GM19467 (cell line): ENCODE measurements around the gene CDH1.

ENCODE experiments used
- ATAC-seq: cut with Tn5 transposase; IDR thresholded peaks from one replicate; pipeline ENCODE4 v1.9.1; 2021; ENCODE audit warnings: mild to moderate bottlenecking, moderate library complexity; ENCODE audit not compliant: unreplicated experiment

Gene CDH1

DNA sequence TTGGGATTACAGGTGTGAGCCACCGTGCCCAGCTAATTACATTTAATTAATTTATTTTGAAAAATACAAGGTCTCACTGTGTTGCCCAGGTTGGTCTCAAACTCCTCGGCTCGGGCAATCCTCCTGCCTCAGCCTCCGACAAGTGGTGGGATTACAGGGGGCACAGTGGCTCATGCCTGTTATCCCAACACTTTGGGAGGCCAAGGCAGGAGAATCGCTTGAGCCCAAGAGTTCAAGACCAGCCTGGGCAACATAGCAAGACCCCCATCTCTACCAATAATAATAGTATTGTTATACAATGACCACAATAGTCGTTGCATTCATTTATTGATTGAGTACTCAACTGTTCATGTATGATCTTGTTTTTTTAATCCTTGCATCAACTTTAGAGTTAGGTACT is 22.0 kb downstream of the CDH1 start:
- no peak for ATAC-seq

DNA sequence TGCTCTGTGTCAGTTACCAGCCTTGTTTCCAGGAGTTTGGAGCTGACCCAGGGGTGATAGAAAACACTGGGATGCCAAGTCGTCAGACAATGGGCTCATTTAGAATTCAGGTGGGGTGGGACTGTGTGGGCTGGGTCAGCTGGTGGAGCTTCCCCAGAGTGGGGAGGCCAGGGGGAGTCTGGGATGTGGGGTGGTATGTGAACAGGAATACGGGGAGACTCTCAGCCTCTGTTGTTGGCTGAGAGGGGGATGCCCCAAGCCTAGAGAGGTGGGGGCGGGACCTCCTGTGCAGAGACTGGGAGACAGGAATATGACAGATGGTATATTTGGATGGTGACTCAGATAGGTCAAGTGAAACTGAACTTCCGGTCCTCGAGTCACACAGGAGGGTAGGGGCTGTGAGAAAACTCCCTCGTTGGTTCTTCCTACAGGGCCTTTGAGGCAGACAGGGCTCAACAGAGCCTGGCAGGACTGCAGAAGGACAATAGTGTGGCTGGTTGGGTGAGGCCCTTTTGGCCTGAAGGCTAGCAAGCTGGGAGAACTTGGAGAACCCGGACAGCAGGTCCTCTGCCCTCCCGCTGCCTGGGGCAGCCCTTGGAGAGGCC is 23.7 kb downstream of the CDH1 start:
- ATAC-seq = no peak

DNA sequence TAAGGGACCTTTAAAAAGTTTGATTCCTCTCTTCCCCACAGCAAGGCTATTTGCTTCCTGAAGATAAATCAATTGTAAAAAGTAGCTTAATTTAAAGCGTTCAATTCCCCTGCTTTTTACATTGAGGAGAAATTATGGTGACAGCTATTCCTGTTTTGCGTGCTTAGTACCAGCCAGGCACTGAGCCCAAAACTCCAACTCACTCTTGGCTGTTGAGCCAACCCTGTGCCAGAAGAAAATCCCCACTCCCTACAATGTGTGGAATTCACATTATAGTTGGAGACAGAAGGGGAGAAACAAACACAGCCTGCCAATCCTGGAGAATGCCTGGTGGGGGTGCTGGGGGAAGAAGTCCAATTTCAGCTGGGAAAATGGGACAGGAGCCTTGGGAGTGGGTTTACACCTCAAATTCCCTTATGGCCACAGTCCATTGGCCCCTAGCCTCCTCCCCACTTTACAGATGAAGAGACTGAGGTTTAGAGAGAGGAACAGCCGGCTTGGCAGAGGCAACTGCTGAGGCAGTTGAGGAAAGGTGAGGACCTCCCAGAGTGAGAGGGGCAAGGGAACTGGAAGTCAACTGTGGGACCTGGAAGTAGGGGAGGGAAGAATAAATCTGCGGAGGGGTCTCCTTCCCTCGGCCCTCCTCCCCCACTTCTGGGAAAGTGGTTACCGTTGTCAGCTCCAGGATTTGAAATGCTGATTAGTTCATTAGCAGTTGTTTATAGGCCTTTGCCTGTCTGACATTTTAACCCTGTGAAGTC is 26.1 kb downstream of the CDH1 start:
- no peak for ATAC-seq

DNA sequence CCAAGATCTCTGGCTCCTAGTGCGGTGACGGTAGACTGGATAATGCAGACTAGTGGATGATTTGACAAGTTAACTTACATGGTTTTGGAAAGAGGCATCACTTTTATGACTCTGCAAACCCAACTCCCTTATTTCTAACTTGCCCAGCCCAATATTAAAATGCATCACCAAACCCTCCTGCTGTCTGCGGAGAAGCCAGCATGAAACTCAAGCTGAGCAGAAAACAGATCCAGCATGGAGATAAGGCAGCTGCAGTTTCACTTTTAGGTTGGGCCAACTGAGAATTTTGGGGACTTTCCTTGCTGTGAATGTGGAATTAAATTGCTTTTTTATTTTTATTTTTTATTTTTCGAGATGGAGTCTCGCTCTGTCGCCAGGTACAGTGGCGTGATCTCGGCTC is 27.8 kb downstream of the CDH1 start:
- no peak for ATAC-seq

DNA sequence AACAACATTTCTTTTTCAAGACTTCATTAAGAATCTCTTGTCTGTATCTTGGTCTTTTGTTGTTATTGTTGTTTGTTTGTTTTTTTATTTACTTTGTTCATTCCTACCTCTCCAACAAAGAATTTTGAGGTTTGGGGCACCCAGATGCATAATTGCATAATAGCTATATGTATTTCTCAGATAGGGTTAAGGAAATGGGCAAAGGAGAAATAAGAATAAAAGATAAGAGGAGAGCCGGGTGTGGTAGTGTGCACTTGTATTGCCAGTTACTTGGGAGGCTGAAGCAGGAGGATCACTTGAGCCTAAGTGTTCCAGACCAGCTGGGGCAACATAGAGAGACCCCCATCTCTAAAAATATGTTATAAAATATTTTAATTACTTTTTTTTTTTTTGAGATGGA is 30.5 kb downstream of the CDH1 start:
- no peak for ATAC-seq

DNA sequence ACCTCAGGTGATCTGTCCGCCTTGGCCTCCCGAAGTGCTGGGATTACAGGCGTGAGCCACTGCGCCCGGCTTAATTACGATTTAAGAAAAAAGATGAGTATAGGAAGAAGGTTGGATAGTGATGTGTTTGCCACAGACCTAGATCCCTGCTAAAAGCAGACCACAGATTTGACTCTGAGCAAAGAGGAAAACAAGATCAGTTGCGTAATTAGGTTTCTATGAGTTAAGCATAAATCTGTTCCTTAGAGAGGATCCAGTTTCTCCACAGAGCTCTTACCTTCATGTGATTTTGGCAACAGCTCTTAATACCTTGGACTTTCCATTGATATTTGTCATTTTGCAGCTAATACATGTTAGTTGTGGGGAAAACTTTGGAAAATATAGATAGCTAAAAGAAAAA is 31.1 kb downstream of the CDH1 start:
- ATAC-seq = no peak

DNA sequence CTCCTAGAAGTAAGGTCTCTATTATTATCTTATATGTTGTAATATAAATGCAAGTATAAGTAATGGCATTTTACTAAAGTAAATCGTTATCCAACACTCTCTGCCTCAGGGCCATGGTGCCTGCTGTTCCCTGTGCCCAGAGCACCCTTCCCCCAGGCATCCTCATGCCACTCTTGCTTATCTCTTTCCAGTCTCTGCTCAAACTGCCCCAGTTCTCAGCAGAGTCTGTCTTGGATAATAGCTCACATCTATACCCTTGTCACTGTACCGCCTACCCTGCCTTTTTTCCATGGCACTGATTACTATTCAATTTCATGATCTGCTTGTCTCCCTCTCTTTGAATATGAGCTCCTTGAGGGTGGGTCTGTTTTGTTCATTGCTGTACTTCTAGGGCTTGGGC is 31.7 kb downstream of the CDH1 start:
- ATAC-seq = no peak

DNA sequence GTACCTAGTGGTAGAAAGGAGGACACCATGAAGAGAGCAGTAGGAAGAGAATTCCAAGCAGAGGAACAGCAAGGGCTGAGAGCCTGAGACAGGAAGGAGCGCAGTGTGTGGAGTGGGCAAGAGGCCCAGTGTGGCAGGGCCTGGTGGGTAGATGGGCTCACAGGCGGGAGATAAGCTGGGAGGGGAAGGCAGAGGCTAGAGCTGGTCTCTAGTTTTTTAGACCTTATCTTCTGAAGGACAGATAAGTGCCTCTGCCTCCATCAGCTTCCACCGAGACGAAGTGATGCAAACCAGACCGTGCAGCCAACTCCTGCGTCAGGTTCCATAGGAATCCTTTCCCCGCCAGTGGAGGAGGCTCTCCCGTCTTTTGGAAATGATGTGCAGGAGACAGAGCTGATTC is 33.6 kb downstream of the CDH1 start:
- no peak for ATAC-seq

DNA sequence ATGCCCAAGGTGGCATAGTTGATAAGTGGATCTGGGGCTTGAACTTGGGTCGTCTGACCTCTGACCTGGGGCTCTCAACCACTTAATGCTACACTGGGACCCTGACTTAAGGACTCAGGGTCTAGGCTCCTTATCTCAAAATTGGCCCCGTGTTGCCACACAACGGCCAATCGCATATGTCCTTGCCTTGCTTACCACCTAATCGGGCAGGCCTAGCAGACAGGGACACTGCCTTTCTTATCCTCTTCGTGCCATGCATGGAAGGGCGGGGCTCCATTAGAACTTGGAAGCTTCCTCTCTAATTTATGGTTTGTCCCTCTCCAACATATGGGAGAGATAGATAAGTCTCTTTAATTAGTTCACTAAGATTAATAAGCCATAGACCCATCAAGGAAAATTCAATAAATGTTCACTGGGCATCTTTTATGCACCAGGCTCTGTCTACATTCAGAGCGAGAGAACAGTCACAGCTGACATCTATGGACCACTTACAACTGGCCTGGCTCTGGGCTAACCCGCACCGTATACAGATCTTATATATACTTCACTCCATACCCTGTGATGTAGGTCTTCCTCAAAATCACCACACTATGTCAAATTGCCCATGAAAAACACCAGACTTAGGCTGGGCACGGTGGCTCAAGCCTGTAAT is 35.1 kb downstream of the CDH1 start:
- ATAC-seq = no peak

DNA sequence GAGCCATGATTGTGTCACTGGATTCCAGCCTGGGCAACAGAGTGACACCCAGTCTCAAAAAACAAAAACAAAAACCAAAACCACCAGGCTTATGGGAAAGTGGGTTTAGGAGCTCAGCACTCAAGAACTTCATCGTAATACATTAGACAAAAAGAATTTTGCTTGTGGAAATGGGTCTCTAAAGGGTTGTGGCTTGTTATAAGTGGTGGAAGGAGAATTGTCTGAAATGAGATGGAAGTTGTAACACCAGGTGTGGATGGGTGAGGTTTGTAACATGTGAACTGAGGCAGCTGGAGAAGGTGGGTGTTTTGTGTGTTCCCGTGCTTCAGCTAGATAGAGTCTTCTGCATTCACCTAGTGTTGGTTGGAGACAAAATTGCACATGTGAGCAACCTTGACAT is 35.8 kb downstream of the CDH1 start:
- no peak for ATAC-seq

DNA sequence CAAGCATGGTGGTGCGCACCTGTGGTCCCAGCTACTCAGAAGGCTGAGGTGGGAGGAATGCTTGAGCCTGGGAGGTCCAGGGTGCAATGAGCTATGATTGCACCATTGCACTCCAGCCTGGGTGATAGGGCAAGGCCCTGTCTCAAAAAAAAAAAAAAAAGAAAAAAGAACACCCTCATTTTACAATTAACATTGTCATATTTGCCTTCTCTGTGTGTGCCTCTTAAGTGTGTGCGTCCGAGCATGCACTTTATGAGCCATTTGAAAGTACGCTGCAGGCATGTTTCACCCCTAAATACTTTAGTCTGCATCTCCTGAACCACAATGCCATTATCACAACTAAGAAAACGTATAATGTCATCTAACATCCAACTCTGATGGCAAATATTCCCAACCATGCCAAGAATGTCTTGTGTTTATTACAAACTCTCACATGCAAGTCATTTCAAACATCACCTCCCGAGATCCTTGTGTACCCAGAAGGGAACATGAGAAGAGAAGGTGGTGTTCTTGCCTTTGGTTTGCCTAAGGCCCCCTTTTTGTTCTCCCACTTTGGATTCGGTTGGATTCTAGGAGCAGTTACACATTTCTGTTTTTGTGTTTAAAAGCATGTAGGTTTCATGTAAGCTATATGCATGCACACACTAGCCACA is 38.0 kb downstream of the CDH1 start:
- no peak for ATAC-seq

DNA sequence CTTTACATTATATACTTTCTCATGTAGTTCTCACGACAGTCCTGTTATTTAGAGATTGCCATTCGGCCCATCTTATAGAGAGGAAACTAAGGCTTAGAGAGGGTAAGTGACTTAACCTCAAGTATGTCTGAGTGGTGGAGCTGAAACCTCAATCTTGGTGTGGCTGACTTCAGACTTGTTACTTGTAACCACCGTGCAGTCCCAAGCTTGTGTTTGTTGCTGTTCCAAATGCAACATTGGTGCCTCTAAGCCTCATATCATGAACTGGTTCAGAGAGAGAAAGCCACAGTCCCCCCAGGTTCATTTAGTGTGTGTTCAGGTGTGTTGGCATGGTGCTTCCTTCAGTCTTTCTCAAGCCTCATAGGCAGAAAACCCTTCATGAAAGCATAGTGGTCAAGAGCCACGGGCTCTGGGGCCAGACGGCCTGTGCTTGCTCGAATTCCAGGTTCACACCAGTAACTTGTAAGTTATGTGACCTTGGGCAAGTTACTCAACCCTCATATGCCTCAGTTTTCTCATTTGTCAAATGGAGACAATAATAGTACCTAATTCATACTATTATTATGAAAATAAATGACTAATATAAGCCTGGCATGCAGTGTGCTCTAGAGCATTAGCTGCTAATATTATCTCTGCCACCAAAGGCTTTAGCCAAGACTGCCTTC is 39.9 kb downstream of the CDH1 start:
- ATAC-seq = peak; percentile 74

DNA sequence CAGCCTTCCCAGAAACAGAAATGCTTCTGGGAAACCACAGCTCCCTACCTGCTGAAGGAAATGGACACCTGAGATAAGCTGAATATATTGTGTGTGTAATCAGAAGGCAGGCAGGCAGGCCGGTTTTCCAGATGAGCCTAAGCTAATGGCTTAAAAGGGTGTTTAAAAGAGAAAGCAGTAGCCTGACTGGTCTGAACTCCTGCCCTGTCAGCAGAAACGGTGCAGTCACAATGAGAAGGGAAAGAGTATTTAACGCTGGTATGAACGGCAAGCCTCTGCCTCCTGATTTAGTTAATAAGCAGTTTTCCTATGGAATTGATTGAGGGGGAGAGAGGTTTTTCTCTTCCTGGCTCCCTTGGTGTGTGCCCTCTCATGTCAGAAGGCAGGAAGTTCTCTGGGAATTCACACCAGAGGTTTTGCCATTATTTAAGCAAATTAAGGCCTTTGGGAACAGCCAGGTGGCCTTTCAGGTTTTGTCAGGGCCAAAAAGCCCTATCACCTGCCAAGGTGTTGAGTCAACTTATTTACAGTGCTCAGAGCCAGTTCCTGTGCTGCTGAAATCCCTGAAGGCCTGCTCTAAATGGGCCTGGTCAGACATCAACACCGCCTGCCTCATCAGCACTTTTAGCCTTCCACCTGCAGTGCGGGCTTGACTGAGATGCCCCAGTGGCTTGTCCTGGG is 41.6 kb downstream of the CDH1 start:
- no peak for ATAC-seq

DNA sequence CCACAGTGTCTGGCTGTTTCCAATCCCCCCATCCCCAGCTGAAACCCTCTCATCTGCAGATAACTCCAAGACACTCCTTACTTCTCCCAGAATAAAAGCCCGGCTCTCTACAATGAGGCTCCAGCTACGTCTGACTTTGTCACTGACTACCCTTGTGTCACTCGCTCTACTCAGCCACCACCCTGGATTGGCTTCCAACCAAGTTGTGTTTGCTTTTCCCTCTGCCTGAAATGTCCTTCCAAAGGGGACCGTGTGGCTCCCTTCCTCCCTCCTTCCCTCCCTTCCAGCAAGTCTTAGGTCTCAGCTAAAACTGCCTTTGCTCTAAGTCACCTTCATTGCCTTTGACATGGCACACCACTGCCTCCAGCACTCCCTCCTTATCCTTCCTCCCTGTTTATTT is 42.8 kb downstream of the CDH1 start:
- no peak for ATAC-seq

DNA sequence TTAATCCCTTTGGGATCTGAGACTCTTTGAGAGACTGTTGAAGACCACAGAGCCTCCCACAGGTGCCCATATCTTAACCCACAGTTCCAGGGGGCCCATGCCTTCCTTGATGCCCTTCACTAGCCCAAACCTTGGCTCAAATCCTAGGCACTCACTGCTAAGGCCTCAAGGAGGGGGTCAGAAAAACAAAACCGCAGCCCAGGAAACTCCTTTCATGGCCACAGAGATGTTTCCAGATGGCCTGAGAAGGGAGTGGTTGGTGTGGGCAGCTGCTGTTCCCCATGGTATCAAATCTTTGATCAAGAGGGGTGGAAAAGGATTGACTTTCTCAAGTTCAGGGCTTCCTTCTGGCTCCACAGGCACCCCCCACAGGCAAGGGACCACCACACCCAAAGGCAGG is 44.7 kb downstream of the CDH1 start:
- no peak for ATAC-seq

DNA sequence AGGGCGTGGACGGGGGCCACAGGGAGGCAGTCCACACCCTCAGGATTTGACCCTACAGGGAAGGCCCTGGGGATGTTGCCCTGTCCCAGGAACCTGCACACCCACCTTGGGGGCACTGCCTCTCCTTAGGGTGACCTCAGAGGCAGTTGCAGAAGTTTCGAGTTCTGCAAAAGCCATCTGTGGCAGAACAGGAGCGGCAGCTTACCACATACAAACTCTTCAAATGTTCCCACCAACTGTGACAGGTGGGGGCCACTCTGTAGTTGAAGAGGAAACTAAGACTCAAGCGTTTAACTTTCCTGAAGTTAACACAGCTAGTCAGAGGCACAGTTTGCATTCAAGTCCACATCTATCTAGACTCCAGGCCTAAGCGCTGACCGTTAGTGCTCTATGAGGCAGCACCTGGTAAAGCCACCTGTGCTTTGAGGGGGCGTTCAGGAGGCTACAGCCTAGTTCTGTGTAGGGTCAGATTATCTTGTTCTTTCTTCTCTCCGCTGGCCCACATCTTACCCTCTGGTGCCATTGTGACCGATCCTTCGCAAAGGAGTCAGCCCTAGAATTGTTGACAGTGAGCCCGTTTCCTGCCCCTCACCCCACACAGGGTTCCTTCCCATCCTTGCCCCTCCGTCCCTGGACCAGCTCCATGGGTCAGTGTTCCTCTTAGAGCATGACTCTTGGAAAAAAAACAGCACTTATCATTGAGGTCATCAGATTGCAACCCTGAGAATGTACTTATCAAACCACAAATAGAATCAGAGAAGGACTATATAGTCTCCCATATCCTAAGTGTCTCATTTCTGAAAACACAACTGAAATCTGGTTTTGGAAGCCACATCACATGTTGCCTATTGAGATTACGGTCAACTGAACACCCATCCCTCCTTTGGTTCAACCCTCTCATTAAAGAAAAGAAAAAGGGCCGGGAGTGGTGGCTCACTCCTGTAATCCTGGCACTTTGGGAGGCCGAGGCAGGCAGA is 45.4 kb downstream of the CDH1 start:
- no peak for ATAC-seq

DNA sequence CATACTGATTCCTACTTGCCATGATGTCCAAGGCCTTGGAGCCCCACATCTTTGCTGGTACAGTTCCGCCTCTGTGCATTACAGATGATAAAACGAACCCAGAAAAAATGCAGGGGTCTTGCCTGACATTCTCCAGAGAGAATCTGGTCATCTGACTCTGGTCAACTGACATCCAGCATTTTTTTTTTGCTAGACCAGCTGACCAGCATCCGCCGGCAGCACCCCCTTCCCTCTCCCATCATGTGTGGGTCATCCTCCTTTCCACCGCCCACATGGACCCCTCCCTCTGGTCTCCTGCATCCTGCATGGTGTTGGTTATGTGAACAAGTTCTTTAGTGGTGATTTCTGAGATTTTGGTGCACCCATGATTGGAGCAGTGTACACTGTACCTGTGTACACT is 47.1 kb downstream of the CDH1 start:
- ATAC-seq = no peak

DNA sequence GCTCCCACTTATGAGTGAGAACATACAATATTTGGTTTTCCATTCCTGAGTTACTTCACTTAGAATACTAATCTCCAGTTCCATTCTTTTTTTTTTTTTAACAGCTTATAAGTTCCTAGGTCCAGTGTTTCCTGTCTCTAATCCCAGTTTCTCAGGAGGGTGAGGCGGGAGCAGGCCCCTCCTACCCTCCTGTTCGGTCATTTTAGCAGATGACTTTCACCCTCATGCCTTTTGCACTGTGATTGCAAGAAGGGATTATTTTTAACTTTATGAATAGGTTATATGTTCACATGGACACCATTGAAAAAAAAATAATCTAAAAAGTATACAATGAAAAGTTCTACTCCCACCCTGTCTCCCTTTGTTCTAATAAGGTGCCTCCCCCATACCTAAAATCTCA is 47.6 kb downstream of the CDH1 start:
- ATAC-seq = no peak

DNA sequence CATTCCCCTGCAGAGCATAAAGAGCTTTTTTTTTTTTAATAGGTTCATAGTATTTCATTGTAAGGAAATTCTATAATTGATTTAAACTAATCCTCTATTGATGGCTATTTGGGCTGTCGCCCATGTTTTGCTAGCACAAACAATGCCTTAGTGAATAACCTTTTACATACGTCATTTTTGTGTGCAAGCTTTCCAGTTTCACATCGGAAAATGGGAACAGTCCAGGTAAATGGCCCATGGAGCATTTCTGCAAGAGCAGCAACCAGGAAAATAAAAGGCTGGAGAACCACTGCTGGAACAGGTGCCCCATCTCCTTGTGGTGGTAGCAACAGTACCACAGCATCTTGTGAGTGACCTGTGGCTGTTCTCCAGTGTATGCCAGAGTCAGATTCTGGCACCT is 48.6 kb downstream of the CDH1 start:
- ATAC-seq = no peak
